WTC11 (cell line): ENCODE data around the gene LHX3. TPM values are rescaled to one million over a fixed set of nuclear protein-coding genes. Genes with fewer than 3 reads are reported as not detected.

Source experiments
- EMX1 ChIP-seq: fragments of 250-450 bp; sonication (Bioruptor Pico); IDR thresholded peaks from 2 replicates; pipeline ENCODE4 v1.8.0; 2021; ENCODE audit warnings: mild to moderate bottlenecking
- ESRRA ChIP-seq: sonication (generic); formaldehyde crosslinking; IDR thresholded peaks from 2 replicates; pipeline ENCODE4 v1.8.1; 2022; ENCODE audit warnings: mild to moderate bottlenecking, missing genetic modification reagents, borderline replicate concordance
- FOXK1 ChIP-seq: sonication (generic); formaldehyde crosslinking; IDR thresholded peaks from 2 replicates; pipeline ENCODE4 v1.8.0; 2022; ENCODE audit warnings: mild to moderate bottlenecking, moderate library complexity, missing genetic modification reagents
- GABPB1 ChIP-seq: sonication (generic); formaldehyde crosslinking; IDR thresholded peaks from 2 replicates; pipeline ENCODE4 v1.8.1; 2023; ENCODE audit warnings: mild to moderate bottlenecking, missing genetic modification reagents
- HMGA2 ChIP-seq: fragments of 250-450 bp; sonication (Bioruptor Pico); IDR thresholded peaks from 2 replicates; pipeline ENCODE4 v1.4.0; 2021; ENCODE audit warnings: mild to moderate bottlenecking, moderate library complexity
- IRF1 ChIP-seq: sonication (generic); formaldehyde crosslinking; IDR thresholded peaks from 2 replicates; pipeline ENCODE4 v1.8.0; 2023; ENCODE audit warnings: missing genetic modification reagents
- JAZF1 ChIP-seq: fragments of 250-450 bp; sonication (Bioruptor Pico); IDR thresholded peaks from 2 replicates; pipeline ENCODE4 v1.9.0; 2021; ENCODE audit warnings: moderate library complexity, mild to moderate bottlenecking, inconsistent platforms
- JUN ChIP-seq: sonication (generic); formaldehyde crosslinking; IDR thresholded peaks from 2 replicates; pipeline ENCODE4 v1.8.0; 2023; ENCODE audit warnings: mild to moderate bottlenecking, missing genetic modification reagents
- MXD4 ChIP-seq: fragments of 250-450 bp; sonication (Bioruptor Pico); IDR thresholded peaks from 2 replicates; pipeline ENCODE4 v1.8.0; 2021; ENCODE audit warnings: mild to moderate bottlenecking, moderate library complexity, borderline replicate concordance
- NFATC4 ChIP-seq: fragments of 250-450 bp; sonication (Bioruptor Pico); IDR thresholded peaks from 2 replicates; pipeline ENCODE4 v1.9.0; 2021; ENCODE audit warnings: mild to moderate bottlenecking
- NFE2L1 ChIP-seq: sonication (generic); formaldehyde crosslinking; IDR thresholded peaks from 2 replicates; pipeline ENCODE4 v1.8.1; 2023; ENCODE audit warnings: missing genetic modification reagents
- NR1H2 ChIP-seq: sonication (generic); formaldehyde crosslinking; IDR thresholded peaks from 2 replicates; pipeline ENCODE4 v1.9.0; 2021; ENCODE audit warnings: mild to moderate bottlenecking, moderate library complexity, missing genetic modification reagents
- TCF7 ChIP-seq: sonication (generic); formaldehyde crosslinking; IDR thresholded peaks from 2 replicates; pipeline ENCODE4 v1.8.0; 2022; ENCODE audit warnings: mild to moderate bottlenecking, low read depth, missing genetic modification reagents, moderate library complexity
- TEAD4 ChIP-seq: sonication (generic); formaldehyde crosslinking; IDR thresholded peaks from 2 replicates; pipeline ENCODE4 v1.8.0; 2022; ENCODE audit warnings: mild to moderate bottlenecking, missing genetic modification reagents
- TP53 ChIP-seq: sonication (generic); formaldehyde crosslinking; IDR thresholded peaks from 2 replicates; pipeline ENCODE4 v1.8.1; 2023; ENCODE audit warnings: mild to moderate bottlenecking, missing genetic modification reagents
- ZNF121 ChIP-seq: sonication (generic); formaldehyde crosslinking; IDR thresholded peaks from 2 replicates; pipeline ENCODE4 v1.8.0; 2023; ENCODE audit warnings: missing genetic modification reagents
- ZNF138 ChIP-seq: sonication (generic); formaldehyde crosslinking; conservative IDR thresholded peaks from 2 replicates; pipeline ENCODE4 v1.8.1; 2022; ENCODE audit warnings: mild to moderate bottlenecking, moderate library complexity, missing genetic modification reagents
- ZNF232 ChIP-seq: sonication (generic); formaldehyde crosslinking; IDR thresholded peaks from 2 replicates; pipeline ENCODE4 v1.8.0; 2022; ENCODE audit warnings: mild to moderate bottlenecking, missing genetic modification reagents
- ZNF396 ChIP-seq: fragments of 250-450 bp; sonication (Bioruptor Pico); IDR thresholded peaks from 2 replicates; pipeline ENCODE4 v1.8.0; 2021; ENCODE audit warnings: mild to moderate bottlenecking, moderate library complexity, borderline replicate concordance
- ZNF671 ChIP-seq: fragments of 250-450 bp; sonication (Bioruptor Pico); IDR thresholded peaks from 2 replicates; pipeline ENCODE4 v1.8.0; 2021; ENCODE audit warnings: mild to moderate bottlenecking
- total RNA-seq: library from RNA; stranded (reverse); gene quantifications from 3 replicates; pipeline ENCODE4 v1.2.3, GENCODE V29; 2021
- TF ChIP-seq, protein P1 (sequence below): sonication (generic); formaldehyde crosslinking; IDR thresholded peaks from 2 replicates; pipeline ENCODE4 v1.8.0; 2023; ENCODE audit warnings: mild to moderate bottlenecking, missing genetic modification reagents
- TF ChIP-seq, protein P2 (sequence below): sonication (generic); formaldehyde crosslinking; IDR thresholded peaks from 2 replicates; pipeline ENCODE4 v1.8.0; 2022; ENCODE audit warnings: mild to moderate bottlenecking, missing genetic modification reagents
- TF ChIP-seq, protein P3 (sequence below): fragments of 250-450 bp; sonication (Bioruptor Pico); IDR thresholded peaks from 2 replicates; pipeline ENCODE4 v1.9.0; 2021; ENCODE audit warnings: mild to moderate bottlenecking, borderline replicate concordance
- TF ChIP-seq, protein P4 (sequence below): sonication (generic); formaldehyde crosslinking; conservative IDR thresholded peaks from 2 replicates; pipeline ENCODE4 v1.8.1; 2023; ENCODE audit warnings: mild to moderate bottlenecking, low read depth, missing genetic modification reagents, moderate library complexity
- TF ChIP-seq, protein P5 (sequence below): sonication (generic); formaldehyde crosslinking; IDR thresholded peaks from 2 replicates; pipeline ENCODE4 v1.8.1; 2022; ENCODE audit warnings: missing genetic modification reagents, borderline replicate concordance

LHX3 gene
- total RNA-seq, 1 experiment from 2014 or later, result not detected

DNA sequence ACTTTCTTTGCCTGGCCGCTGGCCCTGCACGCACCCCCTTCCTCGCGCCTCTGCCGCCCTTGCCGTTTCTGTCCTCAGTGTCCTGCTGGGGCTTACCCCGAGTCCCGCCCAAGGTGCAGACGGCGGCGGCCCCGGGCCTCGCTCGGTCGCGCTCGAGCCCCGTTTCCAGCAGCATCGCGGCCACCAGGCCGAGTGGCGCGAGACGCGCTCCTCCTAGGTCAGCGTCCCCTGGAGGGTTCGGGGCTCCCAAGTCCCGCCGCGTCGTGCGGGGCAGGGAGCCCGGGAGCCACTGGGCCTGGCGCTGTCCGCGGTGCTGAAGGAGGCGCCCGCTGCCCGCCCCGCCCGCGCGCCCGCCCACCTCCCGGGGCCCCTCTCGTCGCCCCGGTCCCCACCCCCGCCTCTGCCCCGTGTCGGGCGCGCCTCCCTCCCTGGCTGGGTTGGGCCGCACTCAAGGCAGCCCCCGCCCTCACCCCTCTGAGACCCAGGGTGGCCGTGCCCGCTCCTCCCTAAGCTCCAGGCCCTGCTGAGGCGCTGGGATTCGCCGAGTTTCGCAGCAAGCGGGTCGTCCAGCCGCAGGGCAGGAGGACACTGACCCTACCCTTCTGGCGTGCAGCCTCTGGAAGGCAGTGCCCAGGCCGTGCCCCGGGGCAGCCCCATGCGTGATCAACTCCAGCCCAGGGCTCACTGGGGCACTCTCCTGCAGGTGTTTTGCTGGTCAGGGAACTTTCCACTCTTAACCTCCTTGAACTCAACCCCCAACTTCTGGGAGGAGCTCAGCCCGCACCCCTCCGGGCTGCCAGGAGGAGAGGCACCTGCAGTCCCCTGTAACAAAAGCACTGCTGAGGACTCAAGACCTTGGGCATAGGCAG is at the start of gene LHX3 (continued):
- TF ChIP-seq, protein P1, sequence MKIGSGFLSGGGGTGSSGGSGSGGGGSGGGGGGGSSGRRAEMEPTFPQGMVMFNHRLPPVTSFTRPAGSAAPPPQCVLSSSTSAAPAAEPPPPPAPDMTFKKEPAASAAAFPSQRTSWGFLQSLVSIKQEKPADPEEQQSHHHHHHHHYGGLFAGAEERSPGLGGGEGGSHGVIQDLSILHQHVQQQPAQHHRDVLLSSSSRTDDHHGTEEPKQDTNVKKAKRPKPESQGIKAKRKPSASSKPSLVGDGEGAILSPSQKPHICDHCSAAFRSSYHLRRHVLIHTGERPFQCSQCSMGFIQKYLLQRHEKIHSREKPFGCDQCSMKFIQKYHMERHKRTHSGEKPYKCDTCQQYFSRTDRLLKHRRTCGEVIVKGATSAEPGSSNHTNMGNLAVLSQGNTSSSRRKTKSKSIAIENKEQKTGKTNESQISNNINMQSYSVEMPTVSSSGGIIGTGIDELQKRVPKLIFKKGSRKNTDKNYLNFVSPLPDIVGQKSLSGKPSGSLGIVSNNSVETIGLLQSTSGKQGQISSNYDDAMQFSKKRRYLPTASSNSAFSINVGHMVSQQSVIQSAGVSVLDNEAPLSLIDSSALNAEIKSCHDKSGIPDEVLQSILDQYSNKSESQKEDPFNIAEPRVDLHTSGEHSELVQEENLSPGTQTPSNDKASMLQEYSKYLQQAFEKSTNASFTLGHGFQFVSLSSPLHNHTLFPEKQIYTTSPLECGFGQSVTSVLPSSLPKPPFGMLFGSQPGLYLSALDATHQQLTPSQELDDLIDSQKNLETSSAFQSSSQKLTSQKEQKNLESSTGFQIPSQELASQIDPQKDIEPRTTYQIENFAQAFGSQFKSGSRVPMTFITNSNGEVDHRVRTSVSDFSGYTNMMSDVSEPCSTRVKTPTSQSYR (CRISPR knock-in tag), result no peak
- peak; percentile 70; the same call in 1 of the 2 replicates for TF ChIP-seq ZNF232 (CRISPR knock-in tag)
- TF ChIP-seq HMGA2 (CRISPR knock-in tag), result no peak
- TF ChIP-seq ZNF121 (CRISPR knock-in tag), result no peak
- 0 out of 2 replicates have a peak, but pooled peaks have one; percentile 83 for TF ChIP-seq TP53 (CRISPR knock-in tag)
- TF ChIP-seq TCF7, result peak; percentile 78; the same call in 1 of the 2 replicates
- TF ChIP-seq, protein P2, sequence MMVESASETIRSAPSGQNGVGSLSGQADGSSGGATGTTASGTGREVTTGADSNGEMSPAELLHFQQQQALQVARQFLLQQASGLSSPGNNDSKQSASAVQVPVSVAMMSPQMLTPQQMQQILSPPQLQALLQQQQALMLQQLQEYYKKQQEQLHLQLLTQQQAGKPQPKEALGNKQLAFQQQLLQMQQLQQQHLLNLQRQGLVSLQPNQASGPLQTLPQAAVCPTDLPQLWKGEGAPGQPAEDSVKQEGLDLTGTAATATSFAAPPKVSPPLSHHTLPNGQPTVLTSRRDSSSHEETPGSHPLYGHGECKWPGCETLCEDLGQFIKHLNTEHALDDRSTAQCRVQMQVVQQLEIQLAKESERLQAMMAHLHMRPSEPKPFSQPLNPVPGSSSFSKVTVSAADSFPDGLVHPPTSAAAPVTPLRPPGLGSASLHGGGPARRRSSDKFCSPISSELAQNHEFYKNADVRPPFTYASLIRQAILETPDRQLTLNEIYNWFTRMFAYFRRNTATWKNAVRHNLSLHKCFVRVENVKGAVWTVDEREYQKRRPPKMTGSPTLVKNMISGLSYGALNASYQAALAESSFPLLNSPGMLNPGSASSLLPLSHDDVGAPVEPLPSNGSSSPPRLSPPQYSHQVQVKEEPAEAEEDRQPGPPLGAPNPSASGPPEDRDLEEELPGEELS, result peak; percentile 85
- 0 out of 2 replicates have a peak, but pooled peaks have one; percentile 28 for TF ChIP-seq NFE2L1 (CRISPR knock-in tag)
- no peak for TF ChIP-seq NR1H2
- TF ChIP-seq MXD4 (CRISPR knock-in tag), result no peak
- TF ChIP-seq IRF1, result no peak
- TF ChIP-seq FOXK1, result 0 out of 2 replicates have a peak, but pooled peaks have one; percentile 42
- TF ChIP-seq EMX1 (CRISPR knock-in tag), result no peak
- no peak for TF ChIP-seq ZNF396 (CRISPR knock-in tag)
- TF ChIP-seq ESRRA (CRISPR knock-in tag), result no peak; the same call in 1 of the 2 replicates
- TF ChIP-seq, protein P3, sequence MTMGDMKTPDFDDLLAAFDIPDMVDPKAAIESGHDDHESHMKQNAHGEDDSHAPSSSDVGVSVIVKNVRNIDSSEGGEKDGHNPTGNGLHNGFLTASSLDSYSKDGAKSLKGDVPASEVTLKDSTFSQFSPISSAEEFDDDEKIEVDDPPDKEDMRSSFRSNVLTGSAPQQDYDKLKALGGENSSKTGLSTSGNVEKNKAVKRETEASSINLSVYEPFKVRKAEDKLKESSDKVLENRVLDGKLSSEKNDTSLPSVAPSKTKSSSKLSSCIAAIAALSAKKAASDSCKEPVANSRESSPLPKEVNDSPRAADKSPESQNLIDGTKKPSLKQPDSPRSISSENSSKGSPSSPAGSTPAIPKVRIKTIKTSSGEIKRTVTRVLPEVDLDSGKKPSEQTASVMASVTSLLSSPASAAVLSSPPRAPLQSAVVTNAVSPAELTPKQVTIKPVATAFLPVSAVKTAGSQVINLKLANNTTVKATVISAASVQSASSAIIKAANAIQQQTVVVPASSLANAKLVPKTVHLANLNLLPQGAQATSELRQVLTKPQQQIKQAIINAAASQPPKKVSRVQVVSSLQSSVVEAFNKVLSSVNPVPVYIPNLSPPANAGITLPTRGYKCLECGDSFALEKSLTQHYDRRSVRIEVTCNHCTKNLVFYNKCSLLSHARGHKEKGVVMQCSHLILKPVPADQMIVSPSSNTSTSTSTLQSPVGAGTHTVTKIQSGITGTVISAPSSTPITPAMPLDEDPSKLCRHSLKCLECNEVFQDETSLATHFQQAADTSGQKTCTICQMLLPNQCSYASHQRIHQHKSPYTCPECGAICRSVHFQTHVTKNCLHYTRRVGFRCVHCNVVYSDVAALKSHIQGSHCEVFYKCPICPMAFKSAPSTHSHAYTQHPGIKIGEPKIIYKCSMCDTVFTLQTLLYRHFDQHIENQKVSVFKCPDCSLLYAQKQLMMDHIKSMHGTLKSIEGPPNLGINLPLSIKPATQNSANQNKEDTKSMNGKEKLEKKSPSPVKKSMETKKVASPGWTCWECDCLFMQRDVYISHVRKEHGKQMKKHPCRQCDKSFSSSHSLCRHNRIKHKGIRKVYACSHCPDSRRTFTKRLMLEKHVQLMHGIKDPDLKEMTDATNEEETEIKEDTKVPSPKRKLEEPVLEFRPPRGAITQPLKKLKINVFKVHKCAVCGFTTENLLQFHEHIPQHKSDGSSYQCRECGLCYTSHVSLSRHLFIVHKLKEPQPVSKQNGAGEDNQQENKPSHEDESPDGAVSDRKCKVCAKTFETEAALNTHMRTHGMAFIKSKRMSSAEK, result no peak
- TF ChIP-seq, protein P4, sequence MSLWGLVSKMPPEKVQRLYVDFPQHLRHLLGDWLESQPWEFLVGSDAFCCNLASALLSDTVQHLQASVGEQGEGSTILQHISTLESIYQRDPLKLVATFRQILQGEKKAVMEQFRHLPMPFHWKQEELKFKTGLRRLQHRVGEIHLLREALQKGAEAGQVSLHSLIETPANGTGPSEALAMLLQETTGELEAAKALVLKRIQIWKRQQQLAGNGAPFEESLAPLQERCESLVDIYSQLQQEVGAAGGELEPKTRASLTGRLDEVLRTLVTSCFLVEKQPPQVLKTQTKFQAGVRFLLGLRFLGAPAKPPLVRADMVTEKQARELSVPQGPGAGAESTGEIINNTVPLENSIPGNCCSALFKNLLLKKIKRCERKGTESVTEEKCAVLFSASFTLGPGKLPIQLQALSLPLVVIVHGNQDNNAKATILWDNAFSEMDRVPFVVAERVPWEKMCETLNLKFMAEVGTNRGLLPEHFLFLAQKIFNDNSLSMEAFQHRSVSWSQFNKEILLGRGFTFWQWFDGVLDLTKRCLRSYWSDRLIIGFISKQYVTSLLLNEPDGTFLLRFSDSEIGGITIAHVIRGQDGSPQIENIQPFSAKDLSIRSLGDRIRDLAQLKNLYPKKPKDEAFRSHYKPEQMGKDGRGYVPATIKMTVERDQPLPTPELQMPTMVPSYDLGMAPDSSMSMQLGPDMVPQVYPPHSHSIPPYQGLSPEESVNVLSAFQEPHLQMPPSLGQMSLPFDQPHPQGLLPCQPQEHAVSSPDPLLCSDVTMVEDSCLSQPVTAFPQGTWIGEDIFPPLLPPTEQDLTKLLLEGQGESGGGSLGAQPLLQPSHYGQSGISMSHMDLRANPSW, result no peak
- TF ChIP-seq JAZF1 (CRISPR knock-in tag), result no peak
- TF ChIP-seq GABPB1 (CRISPR knock-in tag), result no peak
- TF ChIP-seq, protein P5, sequence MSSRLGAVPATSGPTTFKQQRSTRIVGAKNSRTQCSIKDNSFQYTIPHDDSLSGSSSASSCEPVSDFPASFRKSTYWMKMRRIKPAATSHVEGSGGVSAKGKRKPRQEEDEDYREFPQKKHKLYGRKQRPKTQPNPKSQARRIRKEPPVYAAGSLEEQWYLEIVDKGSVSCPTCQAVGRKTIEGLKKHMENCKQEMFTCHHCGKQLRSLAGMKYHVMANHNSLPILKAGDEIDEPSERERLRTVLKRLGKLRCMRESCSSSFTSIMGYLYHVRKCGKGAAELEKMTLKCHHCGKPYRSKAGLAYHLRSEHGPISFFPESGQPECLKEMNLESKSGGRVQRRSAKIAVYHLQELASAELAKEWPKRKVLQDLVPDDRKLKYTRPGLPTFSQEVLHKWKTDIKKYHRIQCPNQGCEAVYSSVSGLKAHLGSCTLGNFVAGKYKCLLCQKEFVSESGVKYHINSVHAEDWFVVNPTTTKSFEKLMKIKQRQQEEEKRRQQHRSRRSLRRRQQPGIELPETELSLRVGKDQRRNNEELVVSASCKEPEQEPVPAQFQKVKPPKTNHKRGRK (CRISPR knock-in tag), result no peak
- TF ChIP-seq ZNF138 (CRISPR knock-in tag), result no peak
- no peak for TF ChIP-seq NFATC4
- no peak for TF ChIP-seq ZNF671 (CRISPR knock-in tag)
- TF ChIP-seq JUN (CRISPR knock-in tag), result peak; percentile 90
- TF ChIP-seq TEAD4 (CRISPR knock-in tag), result peak; percentile 23; the same call in 1 of the 2 replicates
